Activated CD4-positive, alpha-beta T cell treated with anti-CD3 and anti-CD28 coated beads for 24 hours (primary cell): ENCODE measurements around the gene HAAO.
"Not testable (repeated sequence)": the region's sequence is repeated elsewhere in the genome, so short reads cannot be mapped to it uniquely, and the experiment has no call there.

Source experiments
- DNase-seq, 2 donors: peaks; one replicate each; pipeline ENCODE4 v3.0.0-alpha.2; 2020; ENCODE audit warnings: low read depth in 2 of 2

Gene HAAO

GRCh38 chr2:42792583-42793333, at the start of gene HAAO:
Gene HAAO (minus strand): TSS chr2:42792583. CDS start chr2:42792536, 47 bp downstream.
- DNase-seq, result no peak

- no peak for DNase-seq
These were observed 49.0 kb upstream of the HAAO start for GRCh38 chr2:42841344-42841743.

GRCh38 chr2:42840760-42841159, 48.4 kb upstream of the HAAO start:
- DNase-seq, result no peak

- no peak for DNase-seq
These were observed 47.6 kb upstream of the HAAO start for GRCh38 chr2:42839809-42840501.

GRCh38 chr2:42838133-42838532, 45.8 kb upstream of the HAAO start:
- DNase-seq, result no peak

GRCh38 chr2:42835577-42836371, 43.4 kb upstream of the HAAO start:
- no peak for DNase-seq

GRCh38 chr2:42834161-42834560, 41.8 kb upstream of the HAAO start:
- no peak for DNase-seq

GRCh38 chr2:42832289-42832634, 39.9 kb upstream of the HAAO start:
- DNase-seq, result no peak

GRCh38 chr2:42831575-42832288, 39.3 kb upstream of the HAAO start:
- DNase-seq, result not testable (repeated sequence)

GRCh38 chr2:42830922-42831574, 38.7 kb upstream of the HAAO start:
- no peak for DNase-seq

- DNase-seq, result no peak
These were observed 37.5 kb upstream of the HAAO start for GRCh38 chr2:42829671-42830440.

- peak; percentile 48 to 49 for DNase-seq
These were observed 36.4 kb upstream of the HAAO start for GRCh38 chr2:42828487-42829425.

- peak; percentile 76 to 83 for DNase-seq
These were observed 35.5 kb upstream of the HAAO start for GRCh38 chr2:42827647-42828486.

- no peak for DNase-seq
These were observed 33.8 kb upstream of the HAAO start for GRCh38 chr2:42826231-42826630.

- no peak for DNase-seq
These were observed 32.0 kb upstream of the HAAO start for GRCh38 chr2:42824454-42824807.

GRCh38 chr2:42823744-42824453, 31.5 kb upstream of the HAAO start:
- no peak for DNase-seq

- no peak for DNase-seq
These were observed 26.8 kb upstream of the HAAO start for GRCh38 chr2:42819160-42819559.

- DNase-seq, result no peak
These were observed 23.3 kb upstream of the HAAO start for GRCh38 chr2:42815726-42816125.
